HCT116 (cell line): ENCODE data around the gene G6PD.

ENCODE experiments used
- ELF1 ChIP-seq: IDR thresholded peaks from 2 replicates; pipeline ENCODE4 v1.6.1; 2012; ENCODE audit warnings: low read depth, borderline replicate concordance
- EZH2 ChIP-seq: fragments of 200-600 bp; sonication (generic); IDR thresholded peaks from 2 replicates; pipeline ENCODE4 v1.6.1; 2017; ENCODE audit warnings: antibody characterized with exemption, mixed run types
- EZH2phosphoT487 ChIP-seq: fragments of 200-600 bp; IDR thresholded peaks from 2 replicates; pipeline ENCODE4 v1.6.1; 2018; ENCODE audit warnings: antibody characterized with exemption, borderline replicate concordance
- POLR2A ChIP-seq: IDR thresholded peaks from 2 replicates; pipeline ENCODE4 v1.7.0; 2011; ENCODE audit warnings: borderline replicate concordance; ENCODE audit not compliant: insufficient read depth, insufficient read length; ENCODE audit errors: extremely low read depth
- RAD21 ChIP-seq: IDR thresholded peaks from 2 replicates; pipeline ENCODE4 v1.6.1; 2012; ENCODE audit warnings: low read depth, mild to moderate bottlenecking
- SRF ChIP-seq: IDR thresholded peaks from 2 replicates; pipeline ENCODE4 v1.6.1; 2012; ENCODE audit warnings: low read depth
- TF ChIP-seq, protein P1 (sequence below), 3 experiments: fragments of 200-600 bp in 1 of 3; sonication (generic) in 1 of 3; IDR thresholded peaks in 2 of 3; conservative IDR thresholded peaks in 1 of 3; 2 replicates each; pipeline ENCODE4 v1.5.1; 2012 to 2017; ENCODE audit warnings: low read depth in 2 of 3, low read length in 2 of 3, antibody characterized with exemption in 1 of 3, borderline replicate concordance in 1 of 3, control low read depth in 1 of 3, mild to moderate bottlenecking in 1 of 3, mixed read lengths in 1 of 3, mixed run types in 1 of 3, moderate library complexity in 1 of 3; ENCODE audit not compliant: insufficient read depth in 1 of 3
- TF ChIP-seq, protein P2 (sequence below): IDR thresholded peaks from 2 replicates; pipeline ENCODE4 v1.6.1; 2011; ENCODE audit warnings: mild to moderate bottlenecking, low read length, moderate library complexity; ENCODE audit not compliant: insufficient replicate concordance; ENCODE audit errors: extremely low read depth

DNA sequence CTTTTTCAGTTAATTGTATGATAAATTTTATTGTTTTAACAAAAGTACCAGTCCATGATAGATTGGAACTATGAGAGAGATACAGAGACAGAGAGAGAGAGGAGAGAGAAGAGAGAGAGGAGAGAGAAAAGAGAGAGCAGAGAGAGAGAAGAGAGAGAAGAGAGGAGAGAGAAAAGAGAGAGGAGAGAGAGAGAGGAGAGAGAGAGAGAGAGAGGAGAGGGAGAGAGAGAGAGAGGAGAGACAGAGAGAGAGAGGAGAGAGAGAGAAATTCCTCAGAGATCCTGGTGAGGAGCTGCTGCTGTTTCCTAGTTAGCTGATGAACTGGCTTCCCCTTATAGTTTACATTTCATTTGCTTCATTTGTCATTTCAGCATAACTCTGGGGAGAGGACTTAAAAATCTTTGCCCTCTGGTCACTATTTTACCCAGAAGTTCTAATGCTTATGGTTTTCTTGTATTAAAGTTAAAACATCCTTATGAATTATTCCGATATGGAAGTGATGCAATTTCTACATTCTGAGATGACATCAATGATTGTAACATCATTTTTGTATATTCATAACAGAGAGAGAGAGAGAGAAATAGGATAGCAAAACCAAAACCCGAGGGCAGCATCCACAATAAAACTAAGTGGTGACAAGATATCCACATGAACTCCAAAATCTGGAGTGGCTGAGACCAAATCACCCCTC lies 49.1 kb upstream of the G6PD start:
- TF ChIP-seq, protein P1, sequence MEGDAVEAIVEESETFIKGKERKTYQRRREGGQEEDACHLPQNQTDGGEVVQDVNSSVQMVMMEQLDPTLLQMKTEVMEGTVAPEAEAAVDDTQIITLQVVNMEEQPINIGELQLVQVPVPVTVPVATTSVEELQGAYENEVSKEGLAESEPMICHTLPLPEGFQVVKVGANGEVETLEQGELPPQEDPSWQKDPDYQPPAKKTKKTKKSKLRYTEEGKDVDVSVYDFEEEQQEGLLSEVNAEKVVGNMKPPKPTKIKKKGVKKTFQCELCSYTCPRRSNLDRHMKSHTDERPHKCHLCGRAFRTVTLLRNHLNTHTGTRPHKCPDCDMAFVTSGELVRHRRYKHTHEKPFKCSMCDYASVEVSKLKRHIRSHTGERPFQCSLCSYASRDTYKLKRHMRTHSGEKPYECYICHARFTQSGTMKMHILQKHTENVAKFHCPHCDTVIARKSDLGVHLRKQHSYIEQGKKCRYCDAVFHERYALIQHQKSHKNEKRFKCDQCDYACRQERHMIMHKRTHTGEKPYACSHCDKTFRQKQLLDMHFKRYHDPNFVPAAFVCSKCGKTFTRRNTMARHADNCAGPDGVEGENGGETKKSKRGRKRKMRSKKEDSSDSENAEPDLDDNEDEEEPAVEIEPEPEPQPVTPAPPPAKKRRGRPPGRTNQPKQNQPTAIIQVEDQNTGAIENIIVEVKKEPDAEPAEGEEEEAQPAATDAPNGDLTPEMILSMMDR (IDR thresholded peaks at IDR 0.05 in 2 of 3, conservative IDR thresholded peaks at IDR 0.05 in 1 of 3; ENCODE audit: borderline replicate concordance in 1 of 3, insufficient read depth in 1 of 3, low read depth in 2 of 3, low read length in 2 of 3), result no peak
- no peak for TF ChIP-seq POLR2A
- TF ChIP-seq SRF, result no peak
- TF ChIP-seq, protein P2, sequence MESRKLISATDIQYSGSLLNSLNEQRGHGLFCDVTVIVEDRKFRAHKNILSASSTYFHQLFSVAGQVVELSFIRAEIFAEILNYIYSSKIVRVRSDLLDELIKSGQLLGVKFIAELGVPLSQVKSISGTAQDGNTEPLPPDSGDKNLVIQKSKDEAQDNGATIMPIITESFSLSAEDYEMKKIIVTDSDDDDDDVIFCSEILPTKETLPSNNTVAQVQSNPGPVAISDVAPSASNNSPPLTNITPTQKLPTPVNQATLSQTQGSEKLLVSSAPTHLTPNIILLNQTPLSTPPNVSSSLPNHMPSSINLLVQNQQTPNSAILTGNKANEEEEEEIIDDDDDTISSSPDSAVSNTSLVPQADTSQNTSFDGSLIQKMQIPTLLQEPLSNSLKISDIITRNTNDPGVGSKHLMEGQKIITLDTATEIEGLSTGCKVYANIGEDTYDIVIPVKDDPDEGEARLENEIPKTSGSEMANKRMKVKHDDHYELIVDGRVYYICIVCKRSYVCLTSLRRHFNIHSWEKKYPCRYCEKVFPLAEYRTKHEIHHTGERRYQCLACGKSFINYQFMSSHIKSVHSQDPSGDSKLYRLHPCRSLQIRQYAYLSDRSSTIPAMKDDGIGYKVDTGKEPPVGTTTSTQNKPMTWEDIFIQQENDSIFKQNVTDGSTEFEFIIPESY, result no peak
- no peak for TF ChIP-seq RAD21
- no peak for TF ChIP-seq EZH2
- no peak for TF ChIP-seq ELF1
- TF ChIP-seq EZH2phosphoT487, result no peak
